GM19193 (cell line): Measurements from ENCODE around the gene ZMIZ1.

Experiments used
- POLR2A ChIP-seq: IDR thresholded peaks from 4 replicates; pipeline ENCODE4 v1.6.1; 2011; ENCODE audit not compliant: insufficient read depth, insufficient read length; ENCODE audit errors: extremely low read depth

The ZMIZ1 gene

GRCh38 chr10:79221110-79222051 lies 152.6 kb downstream of the ZMIZ1 start:
- no peak for TF ChIP-seq POLR2A

GRCh38 chr10:79222186-79222585 lies 153.4 kb downstream of the ZMIZ1 start:
- TF ChIP-seq POLR2A: no peak

- TF ChIP-seq POLR2A: no peak
Measured at GRCh38 chr10:79223091-79224048, 154.6 kb downstream of the ZMIZ1 start.

- TF ChIP-seq POLR2A: no peak
Measured at GRCh38 chr10:79224263-79224949, 155.6 kb downstream of the ZMIZ1 start.

- TF ChIP-seq POLR2A: no peak
Measured at GRCh38 chr10:79224992-79225391, 156.2 kb downstream of the ZMIZ1 start.

- no peak for TF ChIP-seq POLR2A
Measured at GRCh38 chr10:79226391-79227245, 157.9 kb downstream of the ZMIZ1 start.

- no peak for TF ChIP-seq POLR2A
Measured at GRCh38 chr10:79229071-79229541, 160.3 kb downstream of the ZMIZ1 start.

- TF ChIP-seq POLR2A: no peak
Measured at GRCh38 chr10:79229830-79230327, 161.1 kb downstream of the ZMIZ1 start.

GRCh38 chr10:79230328-79230830 lies 161.6 kb downstream of the ZMIZ1 start:
- no peak for TF ChIP-seq POLR2A

- TF ChIP-seq POLR2A: no peak
Measured at GRCh38 chr10:79230850-79231249, 162.1 kb downstream of the ZMIZ1 start.

GRCh38 chr10:79231908-79232307 lies 163.1 kb downstream of the ZMIZ1 start:
- TF ChIP-seq POLR2A: no peak

GRCh38 chr10:79232864-79233263 lies 164.1 kb downstream of the ZMIZ1 start:
- TF ChIP-seq POLR2A: no peak

GRCh38 chr10:79234391-79235315 lies 165.9 kb downstream of the ZMIZ1 start:
- no peak for TF ChIP-seq POLR2A
